HUES6 (cell line): ENCODE data around the gene MAFG.
A peak's percentile ranks its signal among the peaks of the same experiment; 100 is the strongest.

ENCODE experiments used
- H3K27ac ChIP-seq: 2 replicates; pipeline ENCODE4 v1.7.0; 2013; ENCODE audit warnings: low read depth, mild to moderate bottlenecking, low read length, inconsistent platforms
- H3K27me3 ChIP-seq: 2 replicates; pipeline ENCODE4 v1.6.1; 2013; ENCODE audit warnings: low read length; ENCODE audit not compliant: control insufficient read depth, insufficient read depth
- H3K36me3 ChIP-seq: 2 replicates; pipeline ENCODE4 v1.6.1; 2013; ENCODE audit warnings: low read length; ENCODE audit not compliant: control insufficient read depth, insufficient read depth
- H3K4me1 ChIP-seq: 2 replicates; pipeline ENCODE4 v1.6.1; 2013; ENCODE audit warnings: low read length; ENCODE audit not compliant: control insufficient read depth, insufficient read depth
- H3K4me3 ChIP-seq: 2 replicates; pipeline ENCODE4 v1.5.1; 2013; ENCODE audit warnings: low read depth, low read length
- H3K9ac ChIP-seq: one replicate; pipeline ENCODE4 v1.6.1; 2013; ENCODE audit warnings: mild to moderate bottlenecking, low read length
- H3K9me3 ChIP-seq: 2 replicates; pipeline ENCODE4 v1.6.1; 2013; ENCODE audit warnings: low read depth, low read length; ENCODE audit not compliant: control insufficient read depth, insufficient read depth

The MAFG gene

DNA sequence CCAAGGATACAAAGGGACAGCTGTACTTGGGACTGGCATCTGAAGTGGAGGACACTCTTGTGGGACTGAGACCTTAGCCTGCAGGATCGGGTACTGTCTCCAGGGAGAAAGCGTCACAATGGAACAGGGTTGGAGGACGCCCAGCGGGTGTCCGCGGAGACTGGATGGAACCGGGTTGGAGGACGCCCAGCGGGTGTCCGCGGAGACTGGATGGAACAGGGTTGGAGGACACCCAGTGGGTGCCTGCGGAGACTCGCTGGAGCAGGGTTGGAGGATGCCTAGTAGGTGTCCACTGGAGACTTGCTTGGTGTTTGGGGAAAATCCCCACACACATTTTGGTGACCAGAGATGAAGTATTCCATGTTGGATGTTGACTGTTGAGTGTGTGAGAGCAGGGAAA lies 19.7 kb upstream of the MAFG start, which contains the start of gene MYADML2:
TSS of gene MYADML2 (minus strand) at position 45 of the 400 bp plus-strand sequence. CDS start 5,492 bp downstream, outside the sequence.
- Histone ChIP-seq H3K4me1 (peaks cover under 1% of the 10 kb centered on the region; the same call in 1 of the 2 replicates), H3K27me3 (no peaks in the 10 kb centered on the region), H3K27ac (no peak within 1 kb of the TSS), H3K36me3 (no peaks in the 10 kb centered on the region), H3K9me3 (no peaks in the 10 kb centered on the region), H3K4me3 (no peak within 1 kb of the TSS), H3K9ac (no peak within 1 kb of the TSS)

DNA sequence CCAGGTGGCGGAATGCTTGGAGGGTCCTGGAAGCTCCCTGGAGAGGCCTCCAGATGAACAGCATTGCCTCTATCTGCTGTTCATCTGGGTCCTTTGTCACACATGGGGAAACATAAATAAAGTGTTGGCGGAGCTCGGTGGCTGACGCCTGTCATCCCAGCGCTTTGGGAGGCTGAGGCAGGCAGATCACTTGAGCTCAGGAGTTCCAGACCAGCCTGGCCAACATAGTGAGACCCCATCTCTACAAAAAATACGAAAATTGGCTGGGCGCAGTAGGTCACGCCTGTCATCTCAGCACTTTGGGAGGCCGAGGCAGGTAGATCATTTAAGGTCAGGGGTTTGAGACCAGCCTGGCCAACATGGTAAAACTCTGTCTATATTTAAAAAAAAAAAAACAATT lies 17.3 kb upstream of the MAFG start:
- Histone ChIP-seq H3K9me3 (no peaks in the 10 kb centered on the region), H3K27me3 (peaks cover 10% of the 10 kb centered on the region; the same call in 1 of the 2 replicates), H3K36me3 (no peaks in the 10 kb centered on the region), H3K27ac (no peak overlapping the region), H3K9ac (no peak overlapping the region), H3K4me3 (no peak overlapping the region), H3K4me1 (peaks cover 9% of the 10 kb centered on the region; the same call in 1 of the 2 replicates)

DNA sequence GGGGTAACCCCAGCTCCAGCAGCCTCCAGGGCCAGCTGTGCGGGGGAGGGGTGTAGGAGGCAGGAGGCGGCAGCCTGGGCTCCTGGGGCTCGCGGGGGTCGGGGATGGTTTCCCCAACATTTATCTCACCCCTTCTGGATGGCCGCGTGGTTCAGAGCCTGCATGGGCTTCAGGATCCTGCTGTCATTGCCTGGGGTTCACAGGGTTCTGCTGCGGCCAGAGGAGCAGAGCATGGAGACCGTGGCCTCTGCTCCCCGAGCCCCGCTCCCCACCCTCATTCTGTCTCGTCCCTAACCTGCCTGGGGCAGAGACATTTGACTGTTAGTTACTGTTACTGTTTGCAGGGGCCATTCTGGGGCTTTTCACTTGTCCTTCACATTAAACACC lies 14.6 kb upstream of the MAFG start:
- H3K27me3 ChIP-seq = peaks cover 22% of the 10 kb centered on the region; the same call in 1 of the 2 replicates
- no peaks in the 10 kb centered on the region for H3K36me3 ChIP-seq
- peaks cover 9% of the 10 kb centered on the region; the same call in 1 of the 2 replicates for H3K4me1 ChIP-seq
- H3K9me3 ChIP-seq = no peaks in the 10 kb centered on the region
- no peak overlapping the region for H3K27ac ChIP-seq
- no peak overlapping the region for H3K4me3 ChIP-seq
- no peak overlapping the region for H3K9ac ChIP-seq

DNA sequence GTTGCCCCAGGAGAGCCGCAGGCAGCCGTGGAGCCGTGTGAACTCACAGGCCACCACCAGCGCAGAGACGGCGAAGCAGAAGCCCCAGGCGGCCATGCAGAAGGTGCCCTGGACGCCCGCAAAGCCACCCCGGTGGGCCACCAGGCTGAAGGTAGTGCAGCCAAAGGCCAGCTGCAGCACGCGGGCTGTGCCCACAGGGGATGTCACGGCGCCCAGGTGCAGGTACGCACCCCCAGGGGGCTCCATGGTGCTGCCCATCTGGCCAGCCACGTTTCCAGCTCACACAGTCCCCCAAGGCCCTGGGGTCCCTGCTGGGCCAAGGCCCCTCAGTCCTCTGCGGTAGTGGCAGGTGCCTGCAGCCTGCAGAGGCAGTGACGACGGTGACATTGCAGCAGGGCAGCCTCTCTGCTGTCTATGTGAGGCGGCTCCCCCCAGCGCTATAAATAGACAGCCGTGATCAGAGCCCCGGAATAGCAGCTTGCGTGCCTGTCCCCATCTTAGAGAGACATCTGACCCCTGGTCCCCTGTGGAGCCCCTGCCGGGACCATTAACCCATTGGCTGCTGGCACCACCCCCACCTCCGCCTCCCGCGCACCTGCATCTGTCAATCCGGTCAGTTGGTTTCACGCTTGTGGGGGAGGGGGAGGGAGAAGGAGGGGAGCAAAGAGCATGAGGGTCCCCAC lies 14.1 kb upstream of the MAFG start:
- Histone ChIP-seq H3K27ac (no peak overlapping the region), H3K4me1 (peaks cover 9% of the 10 kb centered on the region; the same call in 1 of the 2 replicates), H3K9ac (no peak overlapping the region), H3K27me3 (peaks cover 22% of the 10 kb centered on the region; the same call in 1 of the 2 replicates), H3K4me3 (no peak overlapping the region), H3K36me3 (no peaks in the 10 kb centered on the region), H3K9me3 (no peaks in the 10 kb centered on the region)

DNA sequence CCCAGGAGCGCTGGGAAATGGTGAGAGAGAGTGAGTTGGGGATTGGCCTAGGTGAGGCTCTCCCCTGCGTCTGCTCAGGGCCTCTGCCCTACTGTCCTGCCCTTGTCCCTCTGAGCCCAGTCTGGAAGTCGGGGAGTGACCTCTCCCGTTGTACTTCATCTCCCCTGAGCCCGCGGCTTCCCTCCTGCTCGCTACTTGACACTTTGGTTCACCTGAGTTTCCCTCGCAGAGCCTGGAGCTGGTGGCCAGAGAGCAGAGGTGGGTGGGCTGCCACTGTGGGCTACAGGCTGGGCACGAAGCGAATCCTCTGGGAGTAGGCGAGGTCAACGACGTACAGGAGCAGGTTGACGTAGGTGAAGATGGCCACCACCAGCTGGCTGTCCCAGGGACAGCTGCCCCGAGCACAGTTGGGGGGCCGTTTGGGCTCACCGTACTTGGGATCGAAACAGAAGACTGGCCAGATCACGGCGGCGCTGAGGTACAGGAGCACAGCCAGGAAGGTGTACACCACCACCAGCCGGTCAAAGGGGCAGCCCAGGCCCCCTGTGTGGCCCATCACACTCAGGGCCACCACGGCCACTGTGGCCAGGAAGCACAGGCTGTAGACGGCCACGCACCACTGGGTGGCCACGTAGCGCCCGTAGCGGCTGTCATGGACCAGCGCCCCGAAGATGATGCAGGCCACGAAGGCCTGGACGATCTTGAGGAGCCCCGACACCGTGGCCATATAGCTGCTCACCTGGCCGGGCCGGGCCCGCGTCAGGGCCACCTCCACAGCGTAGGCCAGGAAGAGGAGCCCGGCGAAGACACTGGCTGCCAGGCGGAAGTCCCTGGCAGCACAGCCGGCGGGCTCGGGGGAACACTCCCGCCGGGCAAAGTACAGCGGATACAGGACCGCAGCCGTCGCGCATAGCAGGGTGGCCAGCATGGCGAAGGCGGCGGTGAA lies 13.3 kb upstream of the MAFG start:
- Histone ChIP-seq H3K27me3 (peaks cover 22% of the 10 kb centered on the region; the same call in 1 of the 2 replicates), H3K9me3 (no peaks in the 10 kb centered on the region), H3K4me1 (peaks cover 12% of the 10 kb centered on the region; the same call in 1 of the 2 replicates), H3K36me3 (no peaks in the 10 kb centered on the region), H3K4me3 (no peak overlapping the region), H3K27ac (no peak overlapping the region), H3K9ac (no peak overlapping the region)

DNA sequence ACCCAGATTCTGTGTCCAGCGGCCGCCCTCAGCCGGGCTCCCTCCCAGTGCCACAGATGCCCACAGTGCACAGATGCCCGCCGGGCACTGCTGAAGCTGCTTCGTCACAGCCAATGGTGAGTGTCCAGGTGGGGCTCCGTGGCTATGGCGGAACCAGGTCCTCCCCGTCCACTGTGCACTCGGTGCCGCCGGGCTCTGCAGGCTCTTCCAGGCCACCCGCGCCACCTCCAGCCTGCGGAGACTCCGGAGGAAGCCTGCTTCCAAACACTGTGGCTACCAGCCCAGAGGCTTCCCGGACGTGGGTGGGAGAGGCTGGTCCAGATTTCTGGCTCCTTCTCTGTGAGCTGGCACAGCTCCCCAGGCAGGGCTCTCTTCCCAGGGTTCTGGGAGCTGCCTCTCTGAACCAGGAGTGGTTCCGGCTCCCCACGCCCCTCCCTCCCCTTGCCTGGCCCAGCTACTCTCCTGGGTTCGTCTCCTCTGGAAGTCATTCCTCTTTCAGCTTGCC lies 12.4 kb upstream of the MAFG start:
- Histone ChIP-seq H3K4me1 (peaks cover 12% of the 10 kb centered on the region; the same call in 1 of the 2 replicates), H3K9me3 (no peaks in the 10 kb centered on the region)

DNA sequence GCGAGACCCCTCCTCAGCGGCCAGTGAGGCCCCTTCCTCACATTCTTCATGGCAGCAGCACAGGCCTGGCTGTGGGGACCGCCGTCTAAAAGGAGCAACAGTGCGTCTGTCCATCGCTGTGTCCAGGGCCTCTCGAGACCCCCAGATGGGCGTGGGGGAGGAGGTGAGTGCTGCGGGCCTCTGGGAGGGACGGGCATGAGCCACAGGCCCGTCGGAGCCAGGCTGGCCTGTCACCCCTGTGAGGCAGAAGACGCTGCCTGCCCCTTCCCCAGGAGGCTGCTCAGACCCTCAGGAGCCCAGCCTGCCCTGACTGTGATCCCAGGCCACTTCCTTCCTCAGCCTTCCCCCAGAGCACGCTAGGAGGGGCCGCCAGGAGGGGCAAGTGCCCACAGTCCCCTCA lies 11.7 kb upstream of the MAFG start:
- H3K4me3 ChIP-seq = no peak overlapping the region
- no peak overlapping the region for H3K27ac ChIP-seq
- peaks cover 22% of the 10 kb centered on the region; the same call in 1 of the 2 replicates for H3K27me3 ChIP-seq
- peaks cover 12% of the 10 kb centered on the region; the same call in 1 of the 2 replicates for H3K4me1 ChIP-seq
- no peaks in the 10 kb centered on the region for H3K9me3 ChIP-seq
- H3K9ac ChIP-seq = no peak overlapping the region
- peaks cover 15% of the 10 kb centered on the region for H3K36me3 ChIP-seq

More for the DNA sequence above, 12.4 kb upstream of the MAFG start:
- Histone ChIP-seq H3K9ac (no peak overlapping the region), H3K36me3 (peaks cover 8% of the 10 kb centered on the region), H3K4me3 (no peak overlapping the region), H3K27me3 (peaks cover 22% of the 10 kb centered on the region; the same call in 1 of the 2 replicates), H3K27ac (no peak overlapping the region)

DNA sequence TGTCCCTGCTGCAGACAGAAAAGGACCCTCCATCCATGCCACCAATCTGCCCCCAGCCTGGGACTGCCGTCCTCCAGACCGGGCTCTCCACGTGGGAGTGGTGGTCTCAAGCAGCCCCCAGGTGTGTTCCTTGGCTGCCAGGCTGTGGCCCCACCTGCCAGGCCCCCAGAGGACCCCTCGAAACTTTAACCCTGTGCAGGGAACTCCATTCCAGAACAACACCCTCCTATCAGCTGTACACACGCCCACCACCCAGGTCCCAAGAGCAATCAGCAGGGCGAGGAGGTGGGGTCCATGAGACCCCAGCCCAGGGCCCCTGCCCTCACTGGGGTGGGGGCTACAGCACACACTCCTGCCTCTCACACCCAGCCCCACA lies 8.2 kb upstream of the MAFG start:
- Histone ChIP-seq H3K36me3 (peaks cover 34% of the 10 kb centered on the region), H3K4me1 (0 out of 2 replicates have a peak, but pooled peaks cover 3% of the 10 kb centered on the region), H3K27me3 (peaks cover 17% of the 10 kb centered on the region; the same call in 1 of the 2 replicates), H3K9me3 (no peaks in the 10 kb centered on the region), H3K27ac (no peak overlapping the region), H3K9ac (no peak overlapping the region), H3K4me3 (peak overlapping the region; percentile 41)

DNA sequence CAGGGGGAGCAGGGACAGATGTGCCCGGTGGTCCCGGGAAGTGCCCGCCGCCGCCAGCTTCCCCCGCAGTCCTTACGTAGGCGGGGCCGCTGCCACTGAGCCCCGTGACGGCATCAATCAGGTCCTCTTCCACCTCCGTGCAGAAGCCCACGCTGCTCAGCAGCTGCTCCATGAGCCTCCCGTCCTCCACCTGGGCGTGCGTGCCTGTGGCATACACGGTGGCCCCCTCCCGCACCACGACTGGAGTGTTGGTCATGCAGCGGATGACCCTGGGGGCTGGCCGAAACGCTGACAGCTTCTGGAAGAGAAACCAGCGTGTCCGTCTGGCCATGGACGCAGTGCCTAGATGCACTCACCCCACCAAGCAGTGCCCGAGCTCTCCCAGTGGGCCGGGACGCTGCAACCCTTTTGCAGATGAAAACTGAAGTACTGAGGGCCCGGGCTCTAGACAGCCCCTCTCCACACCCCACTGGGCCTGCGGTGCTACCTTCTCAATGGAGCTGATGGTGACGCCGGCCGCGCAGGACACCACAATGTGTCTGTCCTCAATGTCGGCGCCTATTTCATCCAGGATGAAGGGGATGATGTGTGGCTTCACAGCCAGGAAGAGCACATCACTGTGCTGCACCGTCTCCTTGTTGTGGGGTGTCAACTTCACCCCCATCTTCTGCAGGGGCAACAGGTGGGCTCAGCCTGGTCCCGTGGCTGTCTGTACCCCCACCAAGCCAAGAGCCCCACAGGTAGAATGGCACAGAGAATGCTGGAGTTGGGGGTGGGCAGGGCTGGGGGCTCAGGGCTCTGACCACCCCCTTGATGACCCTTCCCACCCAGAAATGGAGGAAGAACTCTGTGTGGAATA lies 7.5 kb upstream of the MAFG start:
- H3K9me3 ChIP-seq = no peaks in the 10 kb centered on the region
- H3K4me1 ChIP-seq = 0 out of 2 replicates have a peak, but pooled peaks cover 3% of the 10 kb centered on the region
- no peak overlapping the region for H3K27ac ChIP-seq
- H3K36me3 ChIP-seq = peaks cover 34% of the 10 kb centered on the region
- peaks cover 12% of the 10 kb centered on the region; the same call in 1 of the 2 replicates for H3K27me3 ChIP-seq
- no peak overlapping the region for H3K9ac ChIP-seq
- no peak overlapping the region; the same call in 1 of the 2 replicates for H3K4me3 ChIP-seq
